DOHH2 (cell line): ENCODE results near the gene RAD52.

Source experiments
- CTCF ChIP-seq: fragments of 200-600 bp; sonication (generic); IDR thresholded peaks from one replicate; pipeline ENCODE4 v1.5.1; 2014; ENCODE audit warnings: antibody characterized with exemption, mild to moderate bottlenecking, low read depth, low read length; ENCODE audit not compliant: poor library complexity, severe bottlenecking
- EZH2phosphoT487 ChIP-seq: fragments of 200-600 bp; sonication (generic); IDR thresholded peaks from 2 replicates; pipeline ENCODE4 v1.6.1; 2017; ENCODE audit warnings: borderline replicate concordance, mild to moderate bottlenecking, antibody characterized with exemption, low read length, moderate library complexity, mixed read lengths

- TF ChIP-seq CTCF = no peak
- TF ChIP-seq EZH2phosphoT487 = no peak
Measured at GRCh38 chr12:931591-931990, 17.9 kb downstream of the RAD52 start.
